ENCODE measurements around the gene EIF2A.
"Not testable (repeated sequence)": the region's sequence is repeated elsewhere in the genome, so short reads cannot be mapped to it uniquely, and the experiment has no call there.

EIF2A gene

GRCh38 chr3:150543531-150543930 is 3.1 kb upstream of the EIF2A start:
- DNase-seq = no peak

- DNase-seq = no peak
Observed at GRCh38 chr3:150544041-150544440, 2.5 kb upstream of the EIF2A start.

- DNase-seq = peak in 1 of 3 experiments; percentile 42
Observed at GRCh38 chr3:150544726-150545125, 1.9 kb upstream of the EIF2A start.

- peak; percentile 59 to 71 (median 66) for DNase-seq
Observed at GRCh38 chr3:150545419-150546225, 965 bp upstream of the EIF2A start.

GRCh38 chr3:150547045-150547741 is 606 bp downstream of the EIF2A start:
- DNase-seq = no peak

GRCh38 chr3:150555859-150556436 is 9.4 kb downstream of the EIF2A start:
- no peak for DNase-seq

- no peak for DNase-seq
Observed at GRCh38 chr3:150556792-150557191, 10.2 kb downstream of the EIF2A start.

GRCh38 chr3:150557725-150558124 is 11.1 kb downstream of the EIF2A start:
- no peak for DNase-seq

GRCh38 chr3:150564243-150564642 is 17.7 kb downstream of the EIF2A start:
- DNase-seq = no peak

GRCh38 chr3:150567328-150567727 is 20.7 kb downstream of the EIF2A start:
- no peak for DNase-seq

- no peak for DNase-seq
Observed at GRCh38 chr3:150577855-150578254, 31.3 kb downstream of the EIF2A start.

GRCh38 chr3:150581174-150581573 is 34.6 kb downstream of the EIF2A start:
- no peak for DNase-seq

- DNase-seq = no peak
Observed at GRCh38 chr3:150582620-150583019, 36.0 kb downstream of the EIF2A start.

- DNase-seq = no peak
Observed at GRCh38 chr3:150583028-150583427, 36.4 kb downstream of the EIF2A start.

GRCh38 chr3:150588027-150588830 is 41.6 kb downstream of the EIF2A start:
- DNase-seq = peak in 1 of 3 experiments; percentile 13

GRCh38 chr3:150589759-150590158 is 43.2 kb downstream of the EIF2A start:
- no peak for DNase-seq

- no peak for DNase-seq
Observed at GRCh38 chr3:150594150-150594549, 47.6 kb downstream of the EIF2A start.

GRCh38 chr3:150597646-150598045 is 51.1 kb downstream of the EIF2A start:
- no peak for DNase-seq

GRCh38 chr3:150599611-150600297 is 53.2 kb downstream of the EIF2A start:
- no peak for DNase-seq

- DNase-seq = not testable (repeated sequence)
Observed at GRCh38 chr3:150600647-150601530, 54.3 kb downstream of the EIF2A start.

GRCh38 chr3:150602426-150603152 is 56.0 kb downstream of the EIF2A start:
- DNase-seq = peak in 2 of 3 experiments; percentile 10 to 60

All from NCI-H1417 (cell line).